Lower lobe of right lung (tissue), 2 donors: ENCODE data around the gene HNRNPR. TPM values are rescaled to one million over a fixed set of nuclear protein-coding genes. Genes with fewer than 3 reads are reported as not detected.
A peak's percentile ranks its signal among the peaks of the same experiment; 100 is the strongest.
"Not testable (repeated sequence)": the region's sequence is repeated elsewhere in the genome, so short reads cannot be mapped to it uniquely, and the experiment has no call there.

ENCODE experiments used
- ATAC-seq, 2 donors: fragments of 200-7000 bp; cut with Tn5 transposase; one replicate each; pipeline ENCODE4 v1.9.1; 2020 to 2022; ENCODE audit warnings: mild to moderate bottlenecking in 2 of 2, moderate library complexity in 2 of 2
- DNase-seq: peaks from one replicate; pipeline ENCODE4 v3.0.0-alpha.2; 2020
- H3K27ac ChIP-seq: fragments of 200-600 bp; one replicate; pipeline ENCODE4 v1.8.0; 2022
- H3K27me3 ChIP-seq: fragments of 200-600 bp; one replicate; pipeline ENCODE4 v1.8.0; 2022; ENCODE audit warnings: low read depth
- H3K36me3 ChIP-seq: fragments of 200-600 bp; one replicate; pipeline ENCODE4 v1.8.0; 2022; ENCODE audit warnings: mild to moderate bottlenecking
- H3K4me1 ChIP-seq: fragments of 200-600 bp; one replicate; pipeline ENCODE4 v1.8.0; 2022
- H3K4me3 ChIP-seq: fragments of 200-600 bp; one replicate; pipeline ENCODE4 v1.8.0; 2022; ENCODE audit warnings: mild to moderate bottlenecking
- H3K9me3 ChIP-seq: fragments of 200-600 bp; one replicate; pipeline ENCODE4 v1.8.0; 2022
- intact Hi-C: fragments of 100-400 bp; cut with DNase I; formaldehyde crosslinking; loops from one replicate; pipeline ENCODE4 v1.11.0; 2022
- total RNA-seq: library from RNA; stranded (reverse); fragmentation: NEBNext Ultra II Directional; extraction: Animal tissue kit (Norgen Biotek cat#: 25700); gene quantifications from one replicate; pipeline ENCODE4 v1.2.1, GENCODE V29; 2021
- TF ChIP-seq, protein P1 (sequence below): fragments of 200-600 bp; IDR thresholded peaks from one replicate; pipeline ENCODE4 v1.8.0; 2022; ENCODE audit warnings: antibody characterized with exemption, mild to moderate bottlenecking
- donor health status: DM: no; HTN: yes; CAD: no; lungs with severe emphysema.

Gene HNRNPR
- total RNA-seq, 1 donor from 2014 or later = 84.9 TPM

DNA sequence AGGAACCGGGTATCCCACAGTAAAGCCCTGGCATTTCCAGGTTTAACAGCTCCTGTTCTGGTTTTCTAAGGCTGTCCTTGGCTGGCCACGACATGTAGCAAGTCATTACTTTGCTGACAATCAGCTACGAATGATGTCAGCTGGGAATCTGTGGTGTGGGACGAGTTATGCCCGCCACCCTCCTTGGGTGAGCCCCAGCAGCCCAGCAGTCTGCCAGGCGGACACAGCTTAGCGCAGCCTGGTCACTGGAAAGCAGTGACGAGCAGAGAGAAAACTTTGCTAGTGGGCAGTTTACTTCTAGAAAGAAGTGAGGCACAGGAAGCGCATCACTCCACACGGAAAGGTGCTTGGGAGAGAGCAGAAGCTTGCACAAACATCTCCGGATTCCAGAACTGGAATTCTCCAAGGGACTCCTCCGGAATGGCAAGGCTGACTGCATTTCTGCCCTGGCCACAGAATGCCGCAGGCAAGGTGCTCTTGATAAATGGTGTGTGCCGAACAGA lies 41.1 kb upstream of the HNRNPR start:
- H3K27me3 ChIP-seq = no peaks in the 10 kb centered on the region
- peak overlapping the region; percentile 36 for H3K27ac ChIP-seq
- H3K4me3 ChIP-seq = no peak overlapping the region
- peaks cover 17% of the 10 kb centered on the region for H3K4me1 ChIP-seq
- no peaks in the 10 kb centered on the region for H3K9me3 ChIP-seq
- TF ChIP-seq, protein P1, sequence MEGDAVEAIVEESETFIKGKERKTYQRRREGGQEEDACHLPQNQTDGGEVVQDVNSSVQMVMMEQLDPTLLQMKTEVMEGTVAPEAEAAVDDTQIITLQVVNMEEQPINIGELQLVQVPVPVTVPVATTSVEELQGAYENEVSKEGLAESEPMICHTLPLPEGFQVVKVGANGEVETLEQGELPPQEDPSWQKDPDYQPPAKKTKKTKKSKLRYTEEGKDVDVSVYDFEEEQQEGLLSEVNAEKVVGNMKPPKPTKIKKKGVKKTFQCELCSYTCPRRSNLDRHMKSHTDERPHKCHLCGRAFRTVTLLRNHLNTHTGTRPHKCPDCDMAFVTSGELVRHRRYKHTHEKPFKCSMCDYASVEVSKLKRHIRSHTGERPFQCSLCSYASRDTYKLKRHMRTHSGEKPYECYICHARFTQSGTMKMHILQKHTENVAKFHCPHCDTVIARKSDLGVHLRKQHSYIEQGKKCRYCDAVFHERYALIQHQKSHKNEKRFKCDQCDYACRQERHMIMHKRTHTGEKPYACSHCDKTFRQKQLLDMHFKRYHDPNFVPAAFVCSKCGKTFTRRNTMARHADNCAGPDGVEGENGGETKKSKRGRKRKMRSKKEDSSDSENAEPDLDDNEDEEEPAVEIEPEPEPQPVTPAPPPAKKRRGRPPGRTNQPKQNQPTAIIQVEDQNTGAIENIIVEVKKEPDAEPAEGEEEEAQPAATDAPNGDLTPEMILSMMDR = no peak
- ATAC-seq (no peak), DNase-seq (no peak)
- H3K36me3 ChIP-seq = peaks cover 25% of the 10 kb centered on the region
- intact Hi-C loops = no loop called here

DNA sequence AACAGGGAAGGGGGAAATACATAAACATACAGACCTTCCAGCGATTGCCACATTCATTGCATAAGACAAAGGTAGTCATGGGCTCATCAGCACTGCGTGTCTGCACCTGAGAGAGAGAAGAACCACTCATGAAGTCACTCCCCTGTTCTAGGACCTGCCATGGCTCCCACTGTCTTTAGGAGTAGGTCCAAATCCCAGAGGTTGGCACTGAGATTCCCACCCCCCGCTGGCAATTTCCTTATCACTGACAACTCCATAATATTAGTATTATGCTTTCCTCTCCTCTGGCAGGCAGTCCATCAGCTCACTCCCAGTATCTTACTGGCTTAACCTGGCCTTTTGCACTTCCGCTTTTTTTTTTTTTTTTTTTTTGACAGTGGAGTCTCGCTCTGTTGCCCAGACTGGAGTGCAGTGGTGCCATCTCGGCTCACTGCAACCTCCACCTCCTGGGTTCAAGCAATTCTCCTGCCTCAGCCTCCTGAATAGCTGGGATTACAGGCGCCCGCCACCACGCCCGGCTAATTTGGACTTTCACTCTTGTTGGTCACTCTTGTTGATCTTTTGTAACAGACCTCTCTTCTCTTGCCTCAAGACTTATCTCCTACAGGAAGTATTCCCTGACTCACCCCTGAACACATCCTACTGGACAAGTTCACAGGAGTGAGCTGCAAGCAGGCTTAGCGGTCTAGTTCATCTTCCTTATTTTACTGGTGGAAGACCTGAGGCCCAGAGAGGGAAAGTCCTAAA lies 40.4 kb upstream of the HNRNPR start:
- Histone ChIP-seq H3K9me3 (no peaks in the 10 kb centered on the region), H3K4me1 (peaks cover 17% of the 10 kb centered on the region), H3K36me3 (peaks cover 25% of the 10 kb centered on the region), H3K27me3 (no peaks in the 10 kb centered on the region), H3K4me3 (no peak overlapping the region), H3K27ac (peak overlapping the region; percentile 36)
- TF ChIP-seq, protein P1 = no peak
- DNase-seq (no peak), ATAC-seq (peak in 1 of 2 donors; percentile 10)
- intact Hi-C loops = no loop called here

DNA sequence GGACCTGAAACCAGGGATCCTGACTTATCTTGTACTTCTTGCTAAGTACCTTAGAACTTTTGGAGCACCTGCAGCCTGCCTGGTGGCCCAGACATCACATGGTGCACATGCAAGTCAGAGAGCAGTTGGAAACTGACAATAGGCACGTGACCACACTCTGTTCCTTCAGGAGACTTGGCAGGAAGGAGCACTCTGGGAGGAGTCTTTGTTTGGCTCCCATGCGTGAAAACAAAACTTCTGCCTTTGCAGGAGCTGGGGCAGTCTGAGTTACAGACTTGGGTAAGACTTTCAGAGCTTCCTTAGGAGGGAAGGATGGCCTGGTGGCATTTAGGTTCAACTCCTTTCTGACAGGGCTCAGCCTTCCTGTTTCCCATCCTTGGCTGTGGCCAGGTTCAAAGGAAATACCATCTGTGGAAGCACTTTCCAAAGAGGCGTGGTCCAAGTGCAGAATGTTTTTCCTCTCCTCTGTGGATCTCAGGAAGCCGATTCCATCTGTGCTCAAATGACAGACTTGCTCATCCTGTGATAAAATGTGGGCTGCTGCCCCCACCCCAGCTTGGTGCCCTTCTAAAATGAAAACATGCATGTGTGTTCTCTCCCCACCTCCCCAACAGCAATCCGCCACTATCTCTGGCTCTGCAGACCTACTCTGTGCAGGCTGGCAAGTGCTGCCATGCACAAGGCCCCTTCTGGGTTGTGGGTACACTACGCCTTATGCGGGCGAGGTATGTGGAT lies 39.7 kb upstream of the HNRNPR start:
- Histone ChIP-seq H3K27ac (peak overlapping the region; percentile 6), H3K27me3 (no peaks in the 10 kb centered on the region), H3K36me3 (peaks cover 25% of the 10 kb centered on the region), H3K9me3 (no peaks in the 10 kb centered on the region), H3K4me3 (no peak overlapping the region), H3K4me1 (peaks cover 23% of the 10 kb centered on the region)
- ATAC-seq (peak in 1 of 2 donors; percentile 11), DNase-seq (no peak)
- intact Hi-C loops = no loop called here
- TF ChIP-seq, protein P1 = no peak

DNA sequence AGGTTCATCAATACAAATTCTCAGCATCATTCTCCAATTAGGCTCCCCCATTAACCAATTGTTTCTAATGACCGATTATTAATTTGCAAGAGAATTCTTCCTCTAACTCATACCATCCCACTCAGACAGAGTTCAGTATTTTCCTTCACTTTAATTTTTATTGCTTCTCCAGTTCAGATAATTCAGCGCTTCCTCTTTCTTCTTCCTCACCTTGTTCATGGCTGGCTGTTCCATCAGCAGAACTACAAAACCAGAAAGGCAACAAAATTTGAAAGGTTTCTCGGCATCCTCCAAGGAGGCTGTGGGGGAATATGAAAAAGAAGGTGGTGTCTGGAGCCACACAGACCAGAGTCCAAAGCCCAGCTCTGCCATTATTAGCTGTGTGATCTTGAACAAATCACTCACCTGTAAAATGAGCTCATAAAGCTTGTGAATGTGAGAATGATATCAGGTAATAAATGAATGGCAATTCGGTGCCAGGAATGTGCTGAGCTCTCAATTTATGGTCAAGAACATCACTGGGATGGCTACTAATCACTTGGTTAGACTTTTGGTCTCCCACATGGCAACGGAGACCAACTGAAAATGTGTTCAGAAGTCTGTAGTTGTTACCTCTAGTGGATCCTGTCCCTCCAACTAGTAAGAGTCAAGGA lies 37.3 kb upstream of the HNRNPR start:
- TF ChIP-seq, protein P1 = no peak
- H3K27me3 ChIP-seq = no peaks in the 10 kb centered on the region
- intact Hi-C loops = no loop called here
- no peak overlapping the region for H3K4me3 ChIP-seq
- no peak overlapping the region for H3K27ac ChIP-seq
- DNase-seq = no peak
- H3K4me1 ChIP-seq = peaks cover 42% of the 10 kb centered on the region
- no peak for ATAC-seq
- H3K9me3 ChIP-seq = no peaks in the 10 kb centered on the region
- peaks cover 25% of the 10 kb centered on the region for H3K36me3 ChIP-seq

DNA sequence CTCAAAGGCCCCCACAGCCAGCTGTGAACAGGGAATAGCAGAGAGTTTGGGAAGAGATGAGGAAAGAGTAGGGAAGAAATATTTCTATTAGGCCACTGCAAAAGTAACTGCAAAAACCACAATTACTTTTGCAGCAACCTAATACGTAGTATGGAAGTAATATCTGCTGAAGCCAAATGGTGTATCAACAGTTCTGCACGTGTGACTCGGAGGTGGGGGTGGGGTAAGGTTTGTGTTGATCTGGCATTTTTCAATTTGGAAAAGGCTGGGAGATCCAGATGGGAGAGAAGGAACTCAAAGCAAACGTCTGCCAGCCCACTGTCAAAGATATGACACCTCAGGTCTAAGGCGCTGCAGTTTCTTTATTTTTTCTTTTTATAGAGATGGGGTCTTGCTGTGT lies 36.6 kb upstream of the HNRNPR start:
- Histone ChIP-seq H3K27ac (no peak overlapping the region), H3K4me3 (no peak overlapping the region), H3K9me3 (no peaks in the 10 kb centered on the region), H3K27me3 (no peaks in the 10 kb centered on the region), H3K36me3 (peaks cover 24% of the 10 kb centered on the region), H3K4me1 (peaks cover 42% of the 10 kb centered on the region)
- TF ChIP-seq, protein P1 = no peak
- no peak for ATAC-seq
- DNase-seq = no peak
- intact Hi-C loops = no loop called here

DNA sequence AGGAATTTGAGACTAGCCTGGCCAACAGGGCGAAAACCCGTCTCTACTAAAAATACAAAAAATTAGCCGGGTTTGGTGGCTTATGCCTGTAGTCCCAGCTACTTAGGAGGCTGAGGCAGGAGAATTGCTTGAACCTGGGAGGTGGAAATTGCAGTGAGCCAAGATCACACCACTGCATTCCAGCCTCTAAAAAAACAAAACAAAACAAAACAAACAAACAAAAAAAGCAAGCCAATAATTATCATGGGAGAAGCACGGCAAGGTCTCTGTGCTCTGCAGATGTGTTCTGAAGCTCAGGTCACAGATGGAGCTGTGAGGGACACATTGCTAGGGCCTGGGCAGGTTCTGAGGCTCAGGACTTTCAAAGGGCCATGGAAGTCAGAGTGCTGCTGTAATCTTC lies 36.2 kb upstream of the HNRNPR start:
- H3K4me1 ChIP-seq = peaks cover 39% of the 10 kb centered on the region
- H3K9me3 ChIP-seq, H3K4me3 ChIP-seq, DNase-seq, intact Hi-C loops, H3K27me3 ChIP-seq, ATAC-seq, H3K27ac ChIP-seq: not testable (repeated sequence)
- peaks cover 19% of the 10 kb centered on the region for H3K36me3 ChIP-seq
